ENCODE data around the gene RAB44. TPM values are rescaled to one million over a fixed set of nuclear protein-coding genes. Genes with fewer than 3 reads are reported as not detected.

RAB44 gene
- total and polyA plus RNA-seq, 2 of the 13 experiments (the other 11 are each of a cell fraction or from before 2014, with no cell fraction given) = not detected

DNA sequence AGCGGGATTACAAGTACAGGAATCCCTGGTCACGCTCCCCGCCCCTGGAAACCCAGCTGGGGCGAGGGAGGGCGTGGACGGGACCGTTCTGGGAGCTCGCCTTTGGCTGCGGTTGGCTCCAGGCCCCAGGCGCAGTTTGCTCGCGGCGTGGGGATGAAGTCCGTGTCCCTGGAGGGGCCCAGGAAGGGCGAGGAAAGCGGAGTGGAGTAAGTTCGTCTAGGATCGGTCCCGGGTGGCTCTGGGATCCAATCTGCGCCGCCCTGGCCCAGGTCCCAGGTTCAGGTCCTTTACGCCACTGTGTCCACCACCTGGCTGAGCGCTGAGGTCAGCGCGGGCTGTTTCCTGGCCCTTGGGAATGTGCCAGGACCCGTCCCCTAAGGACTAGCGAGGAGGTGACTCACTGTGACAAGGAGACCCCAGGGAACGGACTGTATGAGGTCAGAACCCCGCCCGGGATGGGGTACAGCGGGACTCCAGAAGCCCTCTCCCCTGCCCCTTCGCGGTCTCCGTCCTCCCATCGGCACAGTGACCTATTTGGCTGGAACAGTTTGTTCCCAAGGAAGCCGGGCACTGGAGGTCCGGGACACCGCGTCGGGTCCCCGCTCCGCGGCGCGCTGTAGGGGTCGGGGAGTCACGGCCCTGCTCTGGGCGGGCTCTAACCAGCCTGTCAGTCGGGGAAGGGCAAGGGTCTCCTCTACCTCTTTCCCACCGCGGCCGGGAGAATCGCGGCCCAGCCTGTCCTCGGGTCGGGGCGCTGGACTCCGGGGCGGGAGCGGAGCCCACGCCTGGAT, 18.4 kb upstream of the RAB44 start (continued):
- TF ChIP-seq, protein P1, sequence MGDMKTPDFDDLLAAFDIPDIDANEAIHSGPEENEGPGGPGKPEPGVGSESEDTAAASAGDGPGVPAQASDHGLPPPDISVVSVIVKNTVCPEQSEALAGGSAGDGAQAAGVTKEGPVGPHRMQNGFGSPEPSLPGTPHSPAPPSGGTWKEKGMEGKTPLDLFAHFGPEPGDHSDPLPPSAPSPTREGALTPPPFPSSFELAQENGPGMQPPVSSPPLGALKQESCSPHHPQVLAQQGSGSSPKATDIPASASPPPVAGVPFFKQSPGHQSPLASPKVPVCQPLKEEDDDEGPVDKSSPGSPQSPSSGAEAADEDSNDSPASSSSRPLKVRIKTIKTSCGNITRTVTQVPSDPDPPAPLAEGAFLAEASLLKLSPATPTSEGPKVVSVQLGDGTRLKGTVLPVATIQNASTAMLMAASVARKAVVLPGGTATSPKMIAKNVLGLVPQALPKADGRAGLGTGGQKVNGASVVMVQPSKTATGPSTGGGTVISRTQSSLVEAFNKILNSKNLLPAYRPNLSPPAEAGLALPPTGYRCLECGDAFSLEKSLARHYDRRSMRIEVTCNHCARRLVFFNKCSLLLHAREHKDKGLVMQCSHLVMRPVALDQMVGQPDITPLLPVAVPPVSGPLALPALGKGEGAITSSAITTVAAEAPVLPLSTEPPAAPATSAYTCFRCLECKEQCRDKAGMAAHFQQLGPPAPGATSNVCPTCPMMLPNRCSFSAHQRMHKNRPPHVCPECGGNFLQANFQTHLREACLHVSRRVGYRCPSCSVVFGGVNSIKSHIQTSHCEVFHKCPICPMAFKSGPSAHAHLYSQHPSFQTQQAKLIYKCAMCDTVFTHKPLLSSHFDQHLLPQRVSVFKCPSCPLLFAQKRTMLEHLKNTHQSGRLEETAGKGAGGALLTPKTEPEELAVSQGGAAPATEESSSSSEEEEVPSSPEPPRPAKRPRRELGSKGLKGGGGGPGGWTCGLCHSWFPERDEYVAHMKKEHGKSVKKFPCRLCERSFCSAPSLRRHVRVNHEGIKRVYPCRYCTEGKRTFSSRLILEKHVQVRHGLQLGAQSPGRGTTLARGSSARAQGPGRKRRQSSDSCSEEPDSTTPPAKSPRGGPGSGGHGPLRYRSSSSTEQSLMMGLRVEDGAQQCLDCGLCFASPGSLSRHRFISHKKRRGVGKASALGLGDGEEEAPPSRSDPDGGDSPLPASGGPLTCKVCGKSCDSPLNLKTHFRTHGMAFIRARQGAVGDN (CRISPR knock-in tag; IDR thresholded peaks at IDR 0.05) = peak; percentile 30; the same call in 1 of the 2 replicates
- TF ChIP-seq ZNF883 (CRISPR knock-in tag; IDR thresholded peaks at IDR 0.05; ENCODE audit: not compliant biosample characterization) (no peak), ZNF337 (CRISPR knock-in tag; IDR thresholded peaks at IDR 0.05; ENCODE audit: borderline replicate concordance, low read depth) (0 out of 2 replicates have a peak, but pooled peaks have one; percentile 0), PAF1 (CRISPR knock-in tag; IDR thresholded peaks at IDR 0.05) (no peak), NFIB (CRISPR knock-in tag; IDR thresholded peaks at IDR 0.05; ENCODE audit: borderline replicate concordance) (0 out of 2 replicates have a peak, but pooled peaks have one; percentile 1), RARG (CRISPR knock-in tag; IDR thresholded peaks at IDR 0.05; ENCODE audit: low read depth) (no peak), NFKB2 (CRISPR knock-in tag; IDR thresholded peaks at IDR 0.05; ENCODE audit: borderline replicate concordance) (no peak), HOXA3 (CRISPR knock-in tag; IDR thresholded peaks at IDR 0.05) (no peak), CENPT (CRISPR knock-in tag; IDR thresholded peaks at IDR 0.05; ENCODE audit: low read depth) (no peak), NPAS2 (CRISPR knock-in tag; IDR thresholded peaks at IDR 0.05; ENCODE audit: borderline replicate concordance) (no peak), ETV6 (CRISPR knock-in tag; conservative IDR thresholded peaks at IDR 0.05) (no peak), KMT2A (CRISPR knock-in tag; IDR thresholded peaks at IDR 0.05) (no peak), HIVEP1 (CRISPR knock-in tag; IDR thresholded peaks at IDR 0.05) (0 out of 2 replicates have a peak, but pooled peaks have one; percentile 9)
- TF ChIP-seq, protein P2, sequence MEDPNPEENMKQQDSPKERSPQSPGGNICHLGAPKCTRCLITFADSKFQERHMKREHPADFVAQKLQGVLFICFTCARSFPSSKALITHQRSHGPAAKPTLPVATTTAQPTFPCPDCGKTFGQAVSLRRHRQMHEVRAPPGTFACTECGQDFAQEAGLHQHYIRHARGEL (CRISPR knock-in tag; IDR thresholded peaks at IDR 0.05) = no peak
- TF ChIP-seq, protein P3, sequence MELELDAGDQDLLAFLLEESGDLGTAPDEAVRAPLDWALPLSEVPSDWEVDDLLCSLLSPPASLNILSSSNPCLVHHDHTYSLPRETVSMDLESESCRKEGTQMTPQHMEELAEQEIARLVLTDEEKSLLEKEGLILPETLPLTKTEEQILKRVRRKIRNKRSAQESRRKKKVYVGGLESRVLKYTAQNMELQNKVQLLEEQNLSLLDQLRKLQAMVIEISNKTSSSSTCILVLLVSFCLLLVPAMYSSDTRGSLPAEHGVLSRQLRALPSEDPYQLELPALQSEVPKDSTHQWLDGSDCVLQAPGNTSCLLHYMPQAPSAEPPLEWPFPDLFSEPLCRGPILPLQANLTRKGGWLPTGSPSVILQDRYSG (CRISPR knock-in tag; IDR thresholded peaks at IDR 0.05) = peak; percentile 17; the same call in 1 of the 2 replicates
- TF ChIP-seq, protein P4, sequence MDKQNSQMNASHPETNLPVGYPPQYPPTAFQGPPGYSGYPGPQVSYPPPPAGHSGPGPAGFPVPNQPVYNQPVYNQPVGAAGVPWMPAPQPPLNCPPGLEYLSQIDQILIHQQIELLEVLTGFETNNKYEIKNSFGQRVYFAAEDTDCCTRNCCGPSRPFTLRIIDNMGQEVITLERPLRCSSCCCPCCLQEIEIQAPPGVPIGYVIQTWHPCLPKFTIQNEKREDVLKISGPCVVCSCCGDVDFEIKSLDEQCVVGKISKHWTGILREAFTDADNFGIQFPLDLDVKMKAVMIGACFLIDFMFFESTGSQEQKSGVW (CRISPR knock-in tag; IDR thresholded peaks at IDR 0.05; ENCODE audit: borderline replicate concordance) = no peak
- TF ChIP-seq, protein P5, sequence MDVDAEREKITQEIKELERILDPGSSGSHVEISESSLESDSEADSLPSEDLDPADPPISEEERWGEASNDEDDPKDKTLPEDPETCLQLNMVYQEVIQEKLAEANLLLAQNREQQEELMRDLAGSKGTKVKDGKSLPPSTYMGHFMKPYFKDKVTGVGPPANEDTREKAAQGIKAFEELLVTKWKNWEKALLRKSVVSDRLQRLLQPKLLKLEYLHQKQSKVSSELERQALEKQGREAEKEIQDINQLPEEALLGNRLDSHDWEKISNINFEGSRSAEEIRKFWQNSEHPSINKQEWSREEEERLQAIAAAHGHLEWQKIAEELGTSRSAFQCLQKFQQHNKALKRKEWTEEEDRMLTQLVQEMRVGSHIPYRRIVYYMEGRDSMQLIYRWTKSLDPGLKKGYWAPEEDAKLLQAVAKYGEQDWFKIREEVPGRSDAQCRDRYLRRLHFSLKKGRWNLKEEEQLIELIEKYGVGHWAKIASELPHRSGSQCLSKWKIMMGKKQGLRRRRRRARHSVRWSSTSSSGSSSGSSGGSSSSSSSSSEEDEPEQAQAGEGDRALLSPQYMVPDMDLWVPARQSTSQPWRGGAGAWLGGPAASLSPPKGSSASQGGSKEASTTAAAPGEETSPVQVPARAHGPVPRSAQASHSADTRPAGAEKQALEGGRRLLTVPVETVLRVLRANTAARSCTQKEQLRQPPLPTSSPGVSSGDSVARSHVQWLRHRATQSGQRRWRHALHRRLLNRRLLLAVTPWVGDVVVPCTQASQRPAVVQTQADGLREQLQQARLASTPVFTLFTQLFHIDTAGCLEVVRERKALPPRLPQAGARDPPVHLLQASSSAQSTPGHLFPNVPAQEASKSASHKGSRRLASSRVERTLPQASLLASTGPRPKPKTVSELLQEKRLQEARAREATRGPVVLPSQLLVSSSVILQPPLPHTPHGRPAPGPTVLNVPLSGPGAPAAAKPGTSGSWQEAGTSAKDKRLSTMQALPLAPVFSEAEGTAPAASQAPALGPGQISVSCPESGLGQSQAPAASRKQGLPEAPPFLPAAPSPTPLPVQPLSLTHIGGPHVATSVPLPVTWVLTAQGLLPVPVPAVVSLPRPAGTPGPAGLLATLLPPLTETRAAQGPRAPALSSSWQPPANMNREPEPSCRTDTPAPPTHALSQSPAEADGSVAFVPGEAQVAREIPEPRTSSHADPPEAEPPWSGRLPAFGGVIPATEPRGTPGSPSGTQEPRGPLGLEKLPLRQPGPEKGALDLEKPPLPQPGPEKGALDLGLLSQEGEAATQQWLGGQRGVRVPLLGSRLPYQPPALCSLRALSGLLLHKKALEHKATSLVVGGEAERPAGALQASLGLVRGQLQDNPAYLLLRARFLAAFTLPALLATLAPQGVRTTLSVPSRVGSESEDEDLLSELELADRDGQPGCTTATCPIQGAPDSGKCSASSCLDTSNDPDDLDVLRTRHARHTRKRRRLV (CRISPR knock-in tag; IDR thresholded peaks at IDR 0.05) = no peak
